Stimulated activated CD8-positive, alpha-beta memory T cell treated with anti-CD3 and anti-CD28 coated beads, Interleukin-12 subunit alpha, Interleukin-12 subunit beta, amount 100 ng/mL, for 24 hours (primary cell): ENCODE data around the gene SET.
"Not testable (repeated sequence)": the region's sequence is repeated elsewhere in the genome, so short reads cannot be mapped to it uniquely, and the experiment has no call there.

Source experiments
- DNase-seq: peaks from one replicate; pipeline ENCODE4 v3.0.0-alpha.2; 2020; ENCODE audit errors: extremely low read depth

SET gene

GRCh38 chr9:128687453-128687852 lies 1.6 kb upstream of the SET start:
- no peak for DNase-seq

- no peak for DNase-seq
Measured at GRCh38 chr9:128689293-128689774, 312 bp downstream of the SET start.

- DNase-seq = no peak
Measured at GRCh38 chr9:128689820-128690683, 1.0 kb downstream of the SET start.

DNA sequence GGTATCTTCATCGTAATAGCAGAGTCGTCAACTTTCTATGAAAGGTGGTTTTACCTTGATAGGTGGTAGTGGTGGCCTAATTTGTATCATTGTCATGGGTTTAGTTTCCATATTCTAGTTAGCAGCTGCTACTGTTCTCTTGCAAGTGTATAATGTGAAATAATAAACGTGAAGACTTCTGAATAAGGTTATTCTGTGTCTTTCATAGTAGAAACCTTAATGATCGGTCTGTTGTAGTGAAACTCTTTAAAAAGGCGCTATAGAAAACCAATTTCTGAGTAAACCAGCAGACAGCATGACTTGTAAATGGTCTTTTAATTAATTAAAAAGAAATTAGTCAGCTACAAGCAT lies 1.6 kb downstream of the SET start:
- no peak for DNase-seq

GRCh38 chr9:128693738-128694137 lies 4.7 kb downstream of the SET start:
- DNase-seq = not testable (repeated sequence)

DNA sequence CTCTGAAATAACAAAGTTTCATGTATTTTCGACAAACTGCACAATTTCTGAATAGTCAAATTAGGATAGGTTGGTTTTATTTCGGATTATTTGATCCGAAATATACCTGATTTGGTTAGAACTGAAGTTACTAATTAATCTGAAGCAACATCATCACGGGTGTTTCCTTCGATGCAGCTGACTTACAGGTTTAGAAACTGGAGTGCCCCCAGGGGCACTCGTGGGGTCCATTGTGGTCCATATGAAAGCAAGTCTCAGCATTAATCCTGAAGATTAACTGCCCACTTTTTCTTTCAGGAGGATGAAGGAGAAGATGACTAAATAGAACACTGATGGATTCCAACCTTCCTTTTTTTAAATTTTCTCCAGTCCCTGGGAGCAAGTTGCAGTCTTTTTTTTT lies 5.3 kb downstream of the SET start:
- no peak for DNase-seq

DNA sequence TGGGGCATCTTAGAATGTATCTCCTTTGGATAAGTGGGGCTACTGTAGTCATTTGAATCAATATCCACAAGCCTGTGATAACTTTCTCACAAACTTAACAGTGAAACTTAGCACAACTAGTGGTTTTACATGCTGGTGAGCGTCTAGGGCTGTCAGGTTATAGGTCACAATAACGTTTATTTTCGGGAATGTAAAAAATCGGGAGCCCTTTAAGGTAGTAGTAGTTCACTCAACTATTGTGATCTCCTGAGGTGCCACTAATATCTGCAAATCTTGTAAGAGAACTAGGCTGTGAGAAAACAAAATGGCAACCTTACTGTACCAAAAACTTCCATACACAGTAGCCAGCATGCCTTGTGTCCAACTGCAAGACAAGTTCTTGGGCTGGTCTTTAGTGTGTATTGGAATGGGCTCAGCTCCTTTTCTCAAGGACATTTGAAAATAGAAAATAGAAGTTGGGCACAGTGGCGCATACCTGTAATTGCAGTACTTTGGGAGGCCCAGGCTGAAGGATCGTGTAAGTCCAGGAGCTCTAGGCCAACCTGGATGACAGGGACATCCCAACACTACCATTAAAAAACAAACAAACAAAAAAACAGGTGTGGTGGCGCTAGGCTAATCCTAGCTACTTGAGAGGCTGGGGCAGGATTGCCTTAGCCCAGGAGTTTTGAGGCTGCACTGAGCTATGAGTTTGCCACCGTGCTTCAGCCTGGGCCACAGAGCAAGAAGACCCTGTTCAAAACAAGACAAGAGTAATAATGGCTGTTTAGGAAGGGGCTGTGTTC lies 8.1 kb downstream of the SET start:
- no peak for DNase-seq

DNA sequence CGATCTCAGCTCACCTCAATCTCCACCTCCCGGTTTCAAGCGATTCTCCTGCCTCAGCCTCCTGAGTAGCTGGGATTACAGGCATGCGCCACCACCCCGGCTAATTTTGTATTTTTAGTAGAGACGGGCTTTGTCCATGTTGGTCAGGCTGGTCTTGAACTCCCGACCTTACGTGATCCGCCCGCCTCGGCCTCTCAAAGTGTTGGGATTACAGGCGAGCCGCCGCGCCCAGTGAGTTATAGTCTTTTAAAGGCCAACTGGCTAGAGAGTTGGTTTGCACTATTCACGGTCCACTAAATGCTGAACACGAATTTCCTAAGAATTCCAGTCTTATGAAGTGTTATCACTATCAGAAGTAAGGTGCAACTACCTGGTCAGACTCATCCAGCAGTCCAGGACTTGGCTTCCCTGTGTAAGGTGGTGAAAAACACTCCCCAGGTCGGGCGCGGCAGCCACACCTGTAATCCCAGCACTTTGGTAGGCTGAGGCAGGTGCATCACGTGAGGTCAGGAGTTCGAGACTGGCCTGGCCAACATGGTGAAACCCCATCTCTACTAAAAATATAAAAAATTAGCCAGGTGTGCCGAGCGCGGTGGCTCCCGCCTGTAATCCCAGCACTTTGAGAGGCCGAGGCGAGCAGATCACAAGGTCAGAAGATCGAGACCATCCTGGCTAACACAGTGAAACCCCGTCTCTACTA lies 10.2 kb downstream of the SET start:
- DNase-seq = not testable (repeated sequence)

- no peak for DNase-seq
Measured at GRCh38 chr9:128701227-128701854, 12.3 kb downstream of the SET start.

GRCh38 chr9:128702445-128702948 lies 13.5 kb downstream of the SET start, which contains the start of gene PKN3:
Gene PKN3, plus strand, starts transcription at chr9:128702503. Its CDS starts 413 bp downstream, at chr9:128702916.
- peak; percentile 67 for DNase-seq

GRCh38 chr9:128702949-128703615 lies 14.1 kb downstream of the SET start:
- DNase-seq = no peak

DNA sequence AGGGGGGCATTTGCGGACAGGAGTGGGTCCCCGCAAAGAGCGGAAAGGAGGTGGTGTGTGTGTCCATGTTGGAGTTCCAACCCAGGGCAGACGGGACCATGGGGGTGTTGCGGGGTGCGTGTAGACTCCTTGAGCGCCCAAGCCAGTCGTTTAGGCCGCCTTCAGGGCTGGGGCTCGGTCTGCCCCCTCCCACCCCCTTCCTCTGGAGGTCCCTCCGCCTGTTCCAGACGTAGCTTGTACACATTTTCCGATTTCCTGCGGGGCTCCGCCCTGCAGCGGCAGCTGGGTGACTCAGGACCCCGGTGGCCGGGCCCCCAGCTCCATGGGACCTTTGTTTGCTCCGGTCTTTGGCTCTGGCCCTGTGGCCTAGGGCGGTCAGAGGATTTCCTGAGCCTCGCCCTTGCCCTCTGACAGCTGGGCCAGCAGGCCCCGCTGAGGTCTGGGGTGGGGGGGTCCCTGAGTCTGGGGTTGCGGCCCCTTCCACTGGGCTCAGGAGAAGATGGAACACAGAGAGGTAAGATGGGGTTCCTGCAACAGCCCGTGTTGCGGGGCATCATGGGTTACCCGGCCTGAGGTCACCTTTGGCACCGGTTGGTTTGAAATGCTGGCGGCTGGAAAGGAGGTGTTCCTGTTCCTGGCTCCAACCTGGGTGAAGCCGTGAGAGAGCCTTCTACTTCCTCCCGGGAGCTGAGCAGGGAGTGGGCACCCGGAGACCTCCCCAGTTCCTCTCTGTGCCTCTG lies 14.8 kb downstream of the SET start:
- DNase-seq = no peak

GRCh38 chr9:128704356-128704670 lies 15.3 kb downstream of the SET start:
- DNase-seq = no peak

DNA sequence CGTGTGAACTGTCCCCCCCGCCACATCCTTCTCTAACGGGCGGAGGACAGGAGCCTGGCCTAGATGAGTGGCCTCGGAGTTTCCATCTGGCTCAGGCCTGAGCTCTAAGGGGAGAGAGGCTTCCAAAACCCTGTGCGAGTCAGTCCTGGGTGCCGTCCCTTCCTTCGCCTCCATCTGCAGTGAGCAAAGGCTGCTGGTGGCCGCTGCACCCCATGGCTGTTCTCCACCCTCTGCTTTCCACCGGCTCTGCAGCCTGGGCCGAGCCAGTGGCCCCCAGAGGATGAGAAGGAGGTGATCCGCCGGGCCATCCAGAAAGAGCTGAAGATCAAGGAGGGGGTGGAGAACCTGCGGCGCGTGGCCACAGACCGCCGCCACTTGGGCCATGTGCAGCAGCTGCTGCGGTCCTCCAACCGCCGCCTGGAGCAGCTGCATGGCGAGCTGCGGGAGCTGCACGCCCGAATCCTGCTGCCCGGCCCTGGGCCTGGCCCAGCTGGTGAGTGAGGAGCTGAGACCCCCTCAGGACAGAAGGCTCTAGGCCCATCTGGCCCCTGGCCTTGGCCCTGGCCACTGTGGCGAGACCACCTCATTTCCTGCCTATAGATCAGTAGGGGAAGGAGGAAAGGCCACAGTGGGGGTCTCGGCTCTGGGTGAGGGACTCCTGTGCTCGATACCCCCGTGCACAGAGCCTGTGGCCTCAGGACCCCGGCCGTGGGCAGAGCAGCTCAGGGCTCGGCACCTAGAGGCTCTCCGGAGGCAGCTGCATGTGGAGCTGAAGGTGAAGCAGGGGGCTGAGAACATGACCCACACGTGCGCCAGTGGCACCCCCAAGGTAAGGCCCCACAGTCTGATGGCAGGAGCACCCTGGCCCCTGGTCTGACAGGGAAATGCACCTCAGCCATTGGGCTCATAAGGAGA lies 16.3 kb downstream of the SET start:
- no peak for DNase-seq

DNA sequence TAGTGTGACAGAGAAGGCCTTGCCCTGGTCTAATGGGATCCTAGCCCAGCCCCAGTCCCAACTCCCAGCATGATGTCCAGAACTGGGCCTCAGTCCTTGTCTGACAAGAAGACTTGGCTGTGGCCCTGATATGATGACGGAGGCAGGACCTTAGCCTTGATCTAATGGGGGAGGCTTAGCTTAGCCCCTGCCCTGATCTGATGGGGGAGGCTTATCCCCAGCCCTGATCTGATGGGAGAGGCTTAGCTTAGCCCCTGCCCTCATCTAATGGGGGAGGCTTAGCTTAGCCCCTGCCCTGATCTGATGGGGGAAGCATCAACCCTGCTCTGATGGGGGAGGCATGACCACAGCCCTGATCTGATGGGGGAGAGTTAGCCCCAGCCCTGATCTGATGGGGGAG lies 17.0 kb downstream of the SET start:
- DNase-seq = no peak

GRCh38 chr9:128706671-128707381 lies 17.8 kb downstream of the SET start:
- no peak for DNase-seq

GRCh38 chr9:128707446-128707845 lies 18.4 kb downstream of the SET start:
- DNase-seq = no peak
